Measurements from ENCODE around the gene MKI67.

The MKI67 gene

GRCh38 chr10:128062881-128063563, 63.2 kb downstream of the MKI67 start:
- H3K36me3 ChIP-seq (ENCODE audit: insufficient read depth, insufficient read length, low read length): peaks cover 4% of the 10 kb centered on the region
- no peak for TF ChIP-seq ZNF274 (IDR thresholded peaks at IDR 0.05; ENCODE audit: low read depth, low read length)
- TF ChIP-seq YY1 (IDR thresholded peaks at IDR 0.05; ENCODE audit: insufficient read depth, insufficient read length): no peak
- TF ChIP-seq SUZ12 (IDR thresholded peaks at IDR 0.05; ENCODE audit: extremely low read depth, insufficient read depth, insufficient read length): no peak
- H3K4me3 ChIP-seq (ENCODE audit: insufficient read length, low read depth): no peak overlapping the region
- peaks cover 7% of the 10 kb centered on the region for H3K4me1 ChIP-seq (ENCODE audit: insufficient read depth, insufficient read length)
- no peak overlapping the region for H3K9ac ChIP-seq (ENCODE audit: insufficient read length, low read depth)
- no peak for DNase-seq (ENCODE audit: low read depth, low spot score)
- no peaks in the 10 kb centered on the region for H3K27me3 ChIP-seq (ENCODE audit: insufficient read depth, insufficient read length)
- no peaks in the 10 kb centered on the region for H3K9me3 ChIP-seq (ENCODE audit: insufficient read depth, low read length)

GRCh38 chr10:128062331-128062880, 63.8 kb downstream of the MKI67 start:
- no peak for DNase-seq (ENCODE audit: low read depth, low spot score)
- Histone ChIP-seq H3K9ac (ENCODE audit: insufficient read length, low read depth) (no peak overlapping the region), H3K36me3 (ENCODE audit: insufficient read depth, insufficient read length, low read length) (peaks cover 4% of the 10 kb centered on the region), H3K4me3 (ENCODE audit: insufficient read length, low read depth) (no peak overlapping the region), H3K4me1 (ENCODE audit: insufficient read depth, insufficient read length) (peaks cover 7% of the 10 kb centered on the region), H3K27me3 (ENCODE audit: insufficient read depth, insufficient read length) (no peaks in the 10 kb centered on the region), H3K9me3 (ENCODE audit: insufficient read depth, low read length) (no peaks in the 10 kb centered on the region)
- TF ChIP-seq ZNF274 (IDR thresholded peaks at IDR 0.05; ENCODE audit: low read depth, low read length) (no peak), SUZ12 (IDR thresholded peaks at IDR 0.05; ENCODE audit: extremely low read depth, insufficient read depth, insufficient read length) (no peak), YY1 (IDR thresholded peaks at IDR 0.05; ENCODE audit: insufficient read depth, insufficient read length) (no peak)

DNA sequence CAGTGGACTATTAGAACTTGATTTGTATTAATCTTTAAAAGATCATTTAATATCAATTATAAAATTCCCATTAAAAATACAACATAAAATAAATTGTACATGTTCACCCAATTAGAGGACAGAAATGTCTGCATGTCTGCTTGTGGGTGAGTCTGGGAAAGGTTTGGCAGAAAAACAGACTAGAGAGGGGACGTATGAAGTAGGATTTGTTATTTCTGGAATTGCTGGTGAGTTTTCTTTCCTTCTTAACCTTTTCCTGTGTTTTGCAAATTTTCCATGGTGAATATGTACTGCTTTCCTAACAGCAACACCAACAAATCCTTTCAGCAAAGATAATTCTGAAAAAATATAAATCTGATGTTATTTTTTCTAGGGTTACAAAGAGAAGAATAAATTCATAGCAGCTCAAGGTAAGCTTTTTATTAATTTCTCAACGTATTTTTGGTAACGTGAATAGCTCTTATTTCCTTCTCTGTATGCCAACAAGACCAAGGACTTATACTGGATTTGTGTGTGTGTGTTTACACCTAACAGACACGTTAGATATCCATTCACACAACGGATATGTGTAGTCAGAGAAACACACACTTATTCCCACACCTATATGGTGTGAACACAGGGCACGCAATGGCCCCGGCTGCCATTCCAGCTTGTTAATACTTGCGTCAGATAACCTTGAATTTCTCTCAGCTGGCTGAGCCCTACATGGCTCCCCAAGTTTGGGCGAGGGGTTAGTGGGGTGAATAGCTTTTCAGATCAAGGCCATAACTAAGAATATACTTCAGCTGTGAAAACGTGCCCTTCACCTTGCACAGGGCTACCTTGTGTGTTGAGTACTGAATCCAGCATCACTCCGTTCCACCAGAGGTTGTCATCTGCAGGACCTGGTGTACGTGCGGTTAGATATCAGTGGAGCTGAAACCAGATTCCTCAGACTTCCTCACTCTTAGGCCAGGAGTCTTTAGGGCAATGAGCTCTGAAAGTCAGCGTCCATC, 64.6 kb downstream of the MKI67 start:
- TF ChIP-seq ZNF274 (IDR thresholded peaks at IDR 0.05; ENCODE audit: low read depth, low read length) (no peak), YY1 (IDR thresholded peaks at IDR 0.05; ENCODE audit: insufficient read depth, insufficient read length) (no peak), SUZ12 (IDR thresholded peaks at IDR 0.05; ENCODE audit: extremely low read depth, insufficient read depth, insufficient read length) (no peak)
- Histone ChIP-seq H3K4me3 (ENCODE audit: insufficient read length, low read depth) (no peak overlapping the region), H3K27me3 (ENCODE audit: insufficient read depth, insufficient read length) (no peaks in the 10 kb centered on the region), H3K9me3 (ENCODE audit: insufficient read depth, low read length) (no peaks in the 10 kb centered on the region), H3K36me3 (ENCODE audit: insufficient read depth, insufficient read length, low read length) (no peaks in the 10 kb centered on the region), H3K9ac (ENCODE audit: insufficient read length, low read depth) (no peak overlapping the region), H3K4me1 (ENCODE audit: insufficient read depth, insufficient read length) (peaks cover 7% of the 10 kb centered on the region)
- no peak for DNase-seq (ENCODE audit: low read depth, low spot score)

- no peaks in the 10 kb centered on the region for H3K27me3 ChIP-seq (ENCODE audit: insufficient read depth, insufficient read length)
- H3K9ac ChIP-seq (ENCODE audit: insufficient read length, low read depth): no peak overlapping the region
- H3K4me1 ChIP-seq (ENCODE audit: insufficient read depth, insufficient read length): peaks cover 7% of the 10 kb centered on the region
- H3K4me3 ChIP-seq (ENCODE audit: insufficient read length, low read depth): no peak overlapping the region
- no peaks in the 10 kb centered on the region for H3K9me3 ChIP-seq (ENCODE audit: insufficient read depth, low read length)
- DNase-seq (ENCODE audit: low read depth, low spot score): no peak
- TF ChIP-seq ZNF274 (IDR thresholded peaks at IDR 0.05; ENCODE audit: low read depth, low read length): no peak
- no peak for TF ChIP-seq SUZ12 (IDR thresholded peaks at IDR 0.05; ENCODE audit: extremely low read depth, insufficient read depth, insufficient read length)
- TF ChIP-seq YY1 (IDR thresholded peaks at IDR 0.05; ENCODE audit: insufficient read depth, insufficient read length): no peak
- H3K36me3 ChIP-seq (ENCODE audit: insufficient read depth, insufficient read length, low read length): no peaks in the 10 kb centered on the region
These were observed 65.6 kb downstream of the MKI67 start for GRCh38 chr10:128060341-128061250.

DNA sequence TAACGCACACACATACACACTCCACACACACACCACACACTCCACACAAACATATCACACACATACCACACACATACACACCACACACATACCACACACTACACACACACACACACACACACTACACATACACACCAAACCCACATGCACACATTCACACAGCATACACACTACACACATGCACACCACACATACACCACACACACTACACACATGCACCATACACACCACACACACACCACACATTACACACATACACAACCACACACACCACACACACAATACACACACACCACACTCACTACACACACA, 66.3 kb downstream of the MKI67 start:
- TF ChIP-seq YY1 (IDR thresholded peaks at IDR 0.05; ENCODE audit: insufficient read depth, insufficient read length) (no peak), SUZ12 (IDR thresholded peaks at IDR 0.05; ENCODE audit: extremely low read depth, insufficient read depth, insufficient read length) (no peak), ZNF274 (IDR thresholded peaks at IDR 0.05; ENCODE audit: low read depth, low read length) (no peak)
- Histone ChIP-seq H3K9ac (ENCODE audit: insufficient read length, low read depth) (no peak overlapping the region), H3K27me3 (ENCODE audit: insufficient read depth, insufficient read length) (no peaks in the 10 kb centered on the region), H3K4me1 (ENCODE audit: insufficient read depth, insufficient read length) (peaks cover 7% of the 10 kb centered on the region), H3K9me3 (ENCODE audit: insufficient read depth, low read length) (no peaks in the 10 kb centered on the region), H3K36me3 (ENCODE audit: insufficient read depth, insufficient read length, low read length) (no peaks in the 10 kb centered on the region), H3K4me3 (ENCODE audit: insufficient read length, low read depth) (no peak overlapping the region)
- no peak for DNase-seq (ENCODE audit: low read depth, low spot score)

- peaks cover 7% of the 10 kb centered on the region for H3K4me1 ChIP-seq (ENCODE audit: insufficient read depth, insufficient read length)
- no peak for DNase-seq (ENCODE audit: low read depth, low spot score)
- no peaks in the 10 kb centered on the region for H3K9me3 ChIP-seq (ENCODE audit: insufficient read depth, low read length)
- no peak for TF ChIP-seq SUZ12 (IDR thresholded peaks at IDR 0.05; ENCODE audit: extremely low read depth, insufficient read depth, insufficient read length)
- TF ChIP-seq YY1 (IDR thresholded peaks at IDR 0.05; ENCODE audit: insufficient read depth, insufficient read length): no peak
- TF ChIP-seq ZNF274 (IDR thresholded peaks at IDR 0.05; ENCODE audit: low read depth, low read length): no peak
- no peak overlapping the region for H3K4me3 ChIP-seq (ENCODE audit: insufficient read length, low read depth)
- H3K27me3 ChIP-seq (ENCODE audit: insufficient read depth, insufficient read length): no peaks in the 10 kb centered on the region
- H3K9ac ChIP-seq (ENCODE audit: insufficient read length, low read depth): no peak overlapping the region
- H3K36me3 ChIP-seq (ENCODE audit: insufficient read depth, insufficient read length, low read length): no peaks in the 10 kb centered on the region
These were observed 66.8 kb downstream of the MKI67 start for GRCh38 chr10:128059266-128059981.
